Measurements from ENCODE around the gene S1PR4. TPM values are rescaled to one million over a fixed set of nuclear protein-coding genes. Genes with fewer than 3 reads are reported as not detected.

Gene S1PR4
- total RNA-seq, 1 donor from 2014 or later = not detected

- no peak for DNase-seq (ENCODE audit: low spot score)
- Mint-ChIP-seq H3K36me3 (ENCODE audit: low read depth, unreplicated experiment) (no peaks in the 10 kb centered on the region), H3K27me3 (ENCODE audit: unreplicated experiment) (peaks cover 9% of the 10 kb centered on the region), H3K27ac (ENCODE audit: unreplicated experiment) (no peak overlapping the region), H3K4me1 (ENCODE audit: unreplicated experiment) (peaks cover 5% of the 10 kb centered on the region), H3K9me3 (ENCODE audit: unreplicated experiment) (no peaks in the 10 kb centered on the region), H3K4me3 (ENCODE audit: unreplicated experiment) (no peak overlapping the region)
- no peak for TF ChIP-seq CTCF (IDR thresholded peaks at IDR 0.05; ENCODE audit: unreplicated experiment)
Measured at GRCh38 chr19:3208317-3209207, 30.0 kb downstream of the S1PR4 start.

DNA sequence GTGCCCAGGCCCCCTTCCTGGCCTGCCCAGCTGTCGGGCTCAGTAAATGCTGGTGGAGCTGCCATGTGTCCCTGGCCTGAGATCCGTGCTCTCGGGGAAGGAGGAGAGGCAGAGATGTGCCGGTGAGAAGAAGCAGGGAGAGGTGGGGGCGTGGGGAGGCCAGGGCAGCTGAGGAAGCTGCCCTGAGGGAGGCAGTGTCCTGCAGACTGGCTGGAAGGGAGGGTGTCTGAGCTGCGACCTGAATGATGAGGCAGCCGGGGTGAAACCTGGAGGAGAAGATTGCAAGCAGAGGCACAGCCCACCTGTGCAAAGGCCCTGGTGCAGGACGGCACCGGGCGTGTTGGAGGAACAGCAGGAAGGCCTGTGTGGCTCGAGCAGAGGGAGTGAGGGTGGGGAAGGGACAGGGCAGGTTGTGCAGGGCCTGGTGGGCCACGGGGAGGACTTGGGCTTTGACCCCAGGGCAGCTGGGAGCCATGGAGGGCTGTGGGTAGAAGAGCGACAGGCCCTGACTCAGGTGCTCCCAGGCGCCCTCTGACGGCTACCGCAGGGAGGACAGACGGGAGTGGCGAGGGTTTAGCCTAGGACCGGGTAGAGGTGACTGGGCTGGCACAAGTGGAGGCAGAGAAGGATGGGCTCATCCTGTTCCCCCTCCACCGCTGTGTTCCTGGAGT lies 31.9 kb downstream of the S1PR4 start:
- H3K4me3 Mint-ChIP-seq (ENCODE audit: unreplicated experiment) = no peak overlapping the region
- no peaks in the 10 kb centered on the region for H3K36me3 Mint-ChIP-seq (ENCODE audit: low read depth, unreplicated experiment)
- peaks cover 9% of the 10 kb centered on the region for H3K27me3 Mint-ChIP-seq (ENCODE audit: unreplicated experiment)
- H3K4me1 Mint-ChIP-seq (ENCODE audit: unreplicated experiment) = peaks cover 5% of the 10 kb centered on the region
- H3K27ac Mint-ChIP-seq (ENCODE audit: unreplicated experiment) = no peak overlapping the region
- H3K9me3 Mint-ChIP-seq (ENCODE audit: unreplicated experiment) = no peaks in the 10 kb centered on the region
- DNase-seq (ENCODE audit: low spot score) = peak; percentile 72
- TF ChIP-seq CTCF (IDR thresholded peaks at IDR 0.05; ENCODE audit: unreplicated experiment) = peak; percentile 25

DNA sequence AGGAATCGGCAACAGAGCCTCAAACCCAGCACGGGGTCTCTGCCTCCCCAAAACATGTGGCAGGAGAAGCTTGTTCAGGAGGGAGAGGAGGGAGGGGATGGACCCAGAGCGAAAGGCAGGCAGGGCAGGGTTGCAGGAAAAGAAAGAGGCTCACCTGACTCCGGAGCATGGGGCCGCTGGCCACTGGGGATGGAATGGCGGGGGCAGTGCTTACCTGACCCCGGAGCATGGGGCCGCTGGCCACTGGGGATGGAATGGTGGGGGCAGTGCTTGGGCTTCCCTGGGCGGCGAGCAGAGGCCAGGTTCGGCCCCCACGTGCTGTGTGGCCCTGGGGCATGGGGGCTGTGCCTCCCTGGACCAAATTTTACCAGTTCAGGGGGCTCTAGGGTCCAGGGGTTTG lies 32.6 kb downstream of the S1PR4 start:
- Mint-ChIP-seq H3K9me3 (ENCODE audit: unreplicated experiment) (no peaks in the 10 kb centered on the region), H3K4me1 (ENCODE audit: unreplicated experiment) (peaks cover 5% of the 10 kb centered on the region), H3K27ac (ENCODE audit: unreplicated experiment) (no peak overlapping the region), H3K4me3 (ENCODE audit: unreplicated experiment) (no peak overlapping the region), H3K36me3 (ENCODE audit: low read depth, unreplicated experiment) (no peaks in the 10 kb centered on the region), H3K27me3 (ENCODE audit: unreplicated experiment) (peaks cover 9% of the 10 kb centered on the region)
- TF ChIP-seq CTCF (IDR thresholded peaks at IDR 0.05; ENCODE audit: unreplicated experiment) = no peak
- DNase-seq (ENCODE audit: low spot score) = no peak

- H3K27me3 Mint-ChIP-seq (ENCODE audit: unreplicated experiment) = peaks cover 9% of the 10 kb centered on the region
- no peak overlapping the region for H3K27ac Mint-ChIP-seq (ENCODE audit: unreplicated experiment)
- peaks cover 5% of the 10 kb centered on the region for H3K4me1 Mint-ChIP-seq (ENCODE audit: unreplicated experiment)
Measured at GRCh38 chr19:3213159-3213558, 34.6 kb downstream of the S1PR4 start.

More at GRCh38 chr19:3213159-3213558, 34.6 kb downstream of the S1PR4 start:
- Mint-ChIP-seq H3K9me3 (ENCODE audit: unreplicated experiment) (no peaks in the 10 kb centered on the region), H3K4me3 (ENCODE audit: unreplicated experiment) (no peak overlapping the region), H3K36me3 (ENCODE audit: low read depth, unreplicated experiment) (no peaks in the 10 kb centered on the region)
- TF ChIP-seq CTCF (IDR thresholded peaks at IDR 0.05; ENCODE audit: unreplicated experiment) = no peak
- DNase-seq (ENCODE audit: low spot score) = no peak

Measured in endothelial cell (in vitro differentiated cells).